ENCODE data around the gene SLC9A9. TPM values are rescaled to one million over a fixed set of nuclear protein-coding genes. Genes with fewer than 3 reads are reported as not detected.
"Not testable (repeated sequence)": the region's sequence is repeated elsewhere in the genome, so short reads cannot be mapped to it uniquely, and the experiment has no call there.

SLC9A9 gene
- total RNA-seq, 1 donor from 2014 or later: 21.0 TPM

DNA sequence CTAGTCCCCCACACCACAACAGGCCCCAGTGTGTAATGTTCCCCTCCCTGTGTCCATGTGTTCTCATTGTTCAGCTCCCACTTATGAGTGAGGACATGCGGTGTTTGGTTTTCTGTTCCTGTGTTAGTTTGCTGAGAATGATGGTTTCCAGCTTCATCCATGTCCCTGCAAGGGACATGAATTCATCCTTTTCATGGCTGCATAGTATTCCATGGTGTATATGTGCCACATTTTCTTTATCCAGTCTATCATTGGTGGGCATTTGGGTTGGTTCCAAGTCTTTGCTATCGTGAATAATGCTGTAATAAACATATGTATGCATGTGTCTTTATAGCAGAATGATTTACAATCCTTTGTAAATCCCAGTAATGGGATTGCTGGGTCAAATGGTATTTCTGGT is 152.9 kb downstream of the SLC9A9 start:
- not testable (repeated sequence) for DNase-seq (ENCODE audit: low spot score)

DNA sequence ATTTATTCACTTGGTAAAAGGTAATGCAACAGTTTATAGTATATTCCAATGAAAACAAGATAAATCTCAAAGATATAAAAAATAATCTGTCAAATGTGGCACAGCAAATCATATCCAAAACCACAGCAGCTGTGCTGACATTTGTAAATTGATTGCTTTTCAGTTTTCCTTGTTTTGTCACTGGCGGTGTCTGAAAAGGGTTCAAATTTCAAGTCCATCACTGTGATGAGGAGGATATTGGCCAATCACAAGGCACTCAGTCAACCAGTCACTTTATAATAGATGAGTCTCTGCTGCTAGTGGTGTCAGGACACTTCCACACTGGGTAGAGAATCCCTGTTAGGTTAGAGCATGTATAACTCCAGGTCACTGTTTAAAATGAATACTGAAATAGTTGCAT is 154.8 kb downstream of the SLC9A9 start:
- DNase-seq (ENCODE audit: low spot score): no peak

DNA sequence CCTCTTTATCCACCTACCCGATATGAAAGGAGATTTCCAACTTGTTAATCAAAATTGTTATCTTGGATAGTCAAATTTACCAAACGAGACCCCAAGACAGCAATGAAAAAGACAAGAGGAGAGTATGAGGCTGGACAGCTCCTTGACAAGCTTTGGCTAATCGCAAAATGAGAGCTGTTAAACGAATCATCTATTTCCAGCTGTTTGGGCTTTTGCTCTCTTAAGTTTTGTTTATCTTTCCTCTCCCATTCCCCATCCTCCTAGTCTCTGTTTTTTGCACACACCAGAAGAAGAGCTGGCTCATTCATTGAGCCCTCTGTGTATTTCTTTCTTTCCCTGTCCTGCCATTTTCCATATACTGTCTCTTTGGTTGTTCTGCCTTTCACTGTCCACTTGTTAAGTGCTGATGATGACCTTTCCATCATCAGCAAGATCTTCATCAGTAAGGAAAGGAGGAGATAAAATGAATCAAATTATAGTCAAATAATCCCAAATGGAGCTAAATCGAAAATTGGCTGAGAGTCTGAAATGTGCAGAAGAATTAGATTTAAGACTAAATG is 161.6 kb downstream of the SLC9A9 start:
- no peak for DNase-seq (ENCODE audit: low spot score)

DNA sequence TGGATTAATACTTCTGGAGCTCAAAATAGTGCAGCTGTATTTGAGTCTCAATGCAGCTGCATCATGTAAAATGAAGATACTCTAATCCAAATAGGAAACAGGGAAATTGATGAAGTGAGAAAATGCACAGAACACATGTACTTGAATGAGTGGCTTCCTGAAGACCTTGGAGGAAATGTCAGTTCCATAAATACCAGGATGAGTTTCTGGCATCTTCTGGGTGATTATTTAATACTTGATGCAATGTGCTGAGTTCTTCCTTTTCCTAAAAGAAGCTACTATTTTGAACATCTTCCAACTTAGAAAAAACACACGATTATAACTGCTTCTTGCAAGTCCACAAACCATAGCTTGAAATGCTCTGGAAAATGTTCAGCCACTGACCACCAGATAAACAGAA is 162.8 kb downstream of the SLC9A9 start:
- no peak for DNase-seq (ENCODE audit: low spot score)

DNA sequence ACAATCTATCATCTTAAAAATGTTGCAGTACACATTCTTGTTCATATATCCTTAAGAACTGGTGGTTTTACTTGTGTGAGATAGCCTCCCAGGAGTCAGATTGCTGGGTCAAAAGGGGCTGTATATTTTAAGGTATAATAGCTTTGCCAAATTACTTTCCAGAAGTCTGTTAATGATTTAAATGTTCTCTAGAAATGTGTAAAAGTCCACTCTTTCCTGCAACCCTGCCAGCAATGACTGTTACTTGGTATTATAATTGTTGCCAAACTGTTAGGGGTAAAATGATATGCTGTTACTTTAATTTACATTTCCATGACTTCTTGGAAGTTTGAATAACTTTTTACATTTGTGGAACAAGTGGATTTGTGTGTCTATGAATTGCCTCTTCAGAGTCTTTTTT is 170.8 kb downstream of the SLC9A9 start:
- DNase-seq (ENCODE audit: low spot score): no peak

DNA sequence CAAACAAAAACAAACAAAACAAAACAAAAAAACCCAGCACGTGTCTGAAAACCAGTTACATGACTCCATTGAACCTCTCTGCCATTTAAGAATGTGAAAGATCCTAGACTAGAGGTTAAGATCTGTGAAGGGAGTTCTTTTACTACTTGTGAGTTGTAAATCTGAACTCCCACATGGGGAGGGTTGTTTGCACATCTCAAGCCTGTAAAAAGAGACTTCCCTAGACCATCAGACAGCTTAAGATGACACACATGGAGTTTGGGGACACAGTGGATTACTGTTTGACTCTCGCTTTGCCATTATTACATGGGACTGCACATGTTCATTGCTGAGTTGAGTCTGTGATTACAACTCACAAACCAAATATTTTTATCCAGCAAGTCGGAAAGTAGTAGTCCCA is 171.5 kb downstream of the SLC9A9 start:
- DNase-seq (ENCODE audit: low spot score): no peak

DNA sequence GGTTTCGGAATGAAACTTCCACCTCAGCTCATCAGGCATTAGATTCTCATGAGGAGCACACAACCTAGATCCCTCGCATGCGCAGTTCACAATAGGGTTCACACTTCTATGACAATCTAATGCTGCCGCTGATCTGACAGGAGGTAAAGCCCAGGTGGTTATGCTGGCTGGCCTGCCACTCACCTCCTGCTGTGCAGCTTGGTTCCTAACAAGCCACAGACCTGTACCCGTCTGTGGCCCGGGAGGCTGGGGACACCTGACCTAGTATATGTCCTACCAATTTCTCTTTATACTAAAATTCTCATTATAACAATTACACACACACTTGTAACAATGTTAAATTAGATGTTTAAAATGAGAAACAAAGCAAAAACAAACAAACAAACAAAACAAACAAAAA is 172.2 kb downstream of the SLC9A9 start:
- no peak for DNase-seq (ENCODE audit: low spot score)

DNA sequence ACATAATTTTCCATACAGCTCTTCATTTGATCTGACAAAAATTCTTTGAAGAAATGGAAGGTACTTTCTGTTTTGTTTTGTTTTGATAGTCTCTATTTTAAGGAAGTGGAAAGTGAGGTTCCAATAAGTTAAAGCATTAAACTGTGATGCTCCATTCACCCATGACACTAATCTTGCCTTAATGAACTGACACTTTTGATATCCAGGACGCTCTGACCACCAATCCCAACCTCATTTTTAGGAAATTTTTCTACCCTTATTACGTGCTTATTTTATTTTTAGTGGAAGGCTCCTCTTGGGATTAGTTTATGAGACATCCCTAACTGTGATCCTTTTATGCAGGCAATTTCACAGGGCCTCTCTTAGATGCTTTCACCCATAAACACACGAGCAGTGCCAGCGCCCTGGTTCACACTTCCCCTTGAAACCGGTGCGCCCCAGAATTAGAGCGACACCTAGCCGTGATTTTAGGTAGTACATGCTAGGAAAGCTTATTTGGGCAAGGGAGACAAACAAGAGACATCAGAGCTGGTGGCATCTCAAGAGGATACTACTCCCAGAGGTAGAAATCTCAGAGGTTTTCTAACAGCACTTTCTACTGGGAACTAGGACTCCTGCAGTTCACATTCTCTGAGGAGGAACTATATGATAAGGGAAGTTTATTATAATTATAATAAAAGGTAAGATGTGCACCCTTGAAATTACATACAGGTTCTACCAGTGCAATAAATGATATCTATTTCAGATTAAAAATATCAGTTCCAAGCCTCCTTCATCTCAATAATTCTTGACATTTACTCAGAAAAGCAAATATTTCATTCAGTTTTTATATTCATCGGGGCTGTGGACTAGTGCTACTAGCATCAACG is 173.9 kb downstream of the SLC9A9 start:
- DNase-seq (ENCODE audit: low spot score): no peak

DNA sequence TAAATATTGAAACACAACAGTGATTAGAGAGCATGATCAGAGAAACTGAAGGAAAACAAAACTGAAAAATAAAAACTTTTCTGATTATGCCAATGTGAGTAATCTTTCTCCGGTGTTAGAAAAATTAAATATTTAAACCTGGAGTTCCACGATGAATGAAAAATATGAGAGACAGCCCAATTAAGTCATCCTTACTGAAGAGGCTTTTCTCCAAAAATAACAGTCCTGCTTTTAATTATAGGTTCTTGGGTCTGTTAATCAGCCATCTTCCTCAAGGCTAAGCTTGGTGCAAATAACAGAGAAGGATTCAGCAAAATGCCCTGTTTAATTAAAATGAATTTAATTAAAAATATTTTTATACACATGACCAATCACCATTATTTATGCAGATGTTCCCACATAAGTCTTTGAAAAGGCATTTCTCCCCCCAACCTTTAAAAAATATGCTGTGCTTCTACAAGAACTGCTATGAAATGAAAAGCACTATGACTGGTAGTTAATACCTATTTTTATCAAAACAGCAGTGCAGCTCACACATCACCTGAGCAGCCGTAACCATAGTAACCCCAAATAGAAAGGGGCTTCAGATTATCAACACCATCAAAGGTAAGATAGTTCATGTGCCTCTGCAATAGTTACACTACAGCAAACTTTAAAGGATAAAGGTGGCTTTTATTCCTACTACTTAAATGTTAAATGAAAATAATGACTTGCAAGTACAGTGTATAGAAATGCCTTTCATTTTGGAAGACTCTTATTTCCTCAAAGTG is 175.7 kb downstream of the SLC9A9 start:
- no peak for DNase-seq (ENCODE audit: low spot score)

DNA sequence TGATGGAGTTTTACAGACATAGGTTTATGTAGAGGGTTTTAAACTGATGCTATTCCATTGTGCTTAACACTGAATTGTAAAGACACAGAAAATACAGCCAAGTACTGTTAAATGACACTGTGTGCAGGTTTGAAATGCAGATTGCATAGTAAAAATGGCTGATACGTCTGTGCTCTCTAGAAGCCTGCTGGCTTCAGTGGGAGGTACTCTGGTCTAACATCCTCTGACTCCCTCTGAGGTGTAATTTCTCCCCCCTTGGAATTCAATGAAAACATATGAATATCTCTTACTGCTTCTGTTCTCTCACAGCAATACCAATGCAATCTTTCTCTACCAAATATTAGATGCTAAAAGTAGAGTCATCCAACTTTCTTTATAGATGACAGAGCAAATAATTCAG is 176.6 kb downstream of the SLC9A9 start:
- DNase-seq (ENCODE audit: low spot score): no peak

DNA sequence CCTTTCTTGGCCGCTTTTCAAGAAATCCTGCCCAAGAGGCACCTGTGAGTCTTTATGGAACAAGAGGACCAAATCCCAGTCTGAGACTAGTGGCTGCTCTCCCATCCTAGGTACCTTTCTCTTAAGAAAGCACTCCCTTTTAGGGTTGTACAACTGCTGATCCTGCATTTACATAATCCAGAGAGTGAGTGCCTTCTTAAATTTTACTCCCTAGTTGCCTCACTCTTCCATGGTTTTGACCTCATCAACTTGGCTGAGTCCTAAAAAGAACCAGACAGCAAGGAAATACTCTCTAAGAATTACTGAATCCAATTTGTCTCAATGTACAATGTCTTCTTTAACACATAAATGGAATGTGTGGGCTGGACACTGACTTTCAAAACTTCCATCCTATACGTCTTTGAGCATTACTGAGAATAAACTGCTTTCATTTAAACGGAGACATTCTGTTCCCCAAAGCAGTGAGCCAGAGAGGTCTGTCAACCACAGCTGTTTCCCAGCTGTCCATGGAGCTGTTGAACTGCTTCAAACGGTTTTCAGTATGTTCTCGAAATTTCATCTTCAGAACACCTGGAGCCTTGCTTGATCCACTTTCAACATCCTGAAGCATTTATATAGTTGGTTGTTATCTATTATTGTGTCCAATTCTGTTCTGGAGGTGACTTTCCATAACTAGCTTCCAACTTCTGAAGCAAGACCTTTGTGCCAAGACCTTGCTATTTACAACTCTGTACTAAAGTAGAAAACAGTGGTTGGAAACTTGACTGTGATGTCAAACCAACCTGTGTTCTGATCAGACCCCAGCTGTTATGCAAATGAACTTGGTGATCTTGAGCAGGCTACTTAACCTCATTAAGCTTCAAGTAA is 179.1 kb downstream of the SLC9A9 start:
- no peak for DNase-seq (ENCODE audit: low spot score)

DNA sequence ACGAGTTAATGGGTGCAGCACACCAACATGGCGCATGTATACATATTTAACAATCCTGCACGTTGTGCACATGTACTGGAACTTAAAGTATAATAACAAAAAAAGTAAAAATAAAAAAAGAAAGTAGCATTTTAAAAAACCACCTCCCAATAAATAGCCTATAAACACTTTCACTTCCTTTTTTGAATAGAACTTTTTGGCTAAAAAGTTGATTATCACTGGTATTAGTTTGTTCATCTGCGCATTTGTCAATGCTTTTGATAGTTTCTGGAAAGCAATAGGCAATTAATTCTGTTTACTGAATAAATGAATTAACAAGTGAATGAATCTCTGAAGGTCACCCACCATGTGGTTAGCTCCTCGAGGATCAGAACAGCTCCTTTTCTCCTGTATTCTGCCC is 179.9 kb downstream of the SLC9A9 start:
- no peak for DNase-seq (ENCODE audit: low spot score)

DNA sequence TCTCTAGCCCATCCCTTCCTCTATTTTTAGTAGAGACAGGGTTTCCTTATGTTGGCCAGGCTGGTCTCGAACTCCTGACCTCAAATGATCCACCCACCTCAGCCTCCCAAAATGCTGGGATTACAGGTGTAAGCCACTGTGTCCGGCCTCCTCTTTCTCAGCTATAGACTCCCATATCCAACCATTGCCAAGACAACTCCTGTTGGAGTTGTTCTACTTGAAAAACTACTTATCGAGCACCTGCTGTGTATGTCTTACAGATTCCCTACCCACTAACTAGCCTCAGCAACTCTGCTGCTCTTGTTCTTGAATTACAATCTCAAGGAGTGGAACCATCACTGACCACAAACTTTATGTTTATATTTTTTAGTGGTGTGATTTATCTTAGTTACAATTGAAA is 186.6 kb downstream of the SLC9A9 start:
- no peak for DNase-seq (ENCODE audit: low spot score)

DNA sequence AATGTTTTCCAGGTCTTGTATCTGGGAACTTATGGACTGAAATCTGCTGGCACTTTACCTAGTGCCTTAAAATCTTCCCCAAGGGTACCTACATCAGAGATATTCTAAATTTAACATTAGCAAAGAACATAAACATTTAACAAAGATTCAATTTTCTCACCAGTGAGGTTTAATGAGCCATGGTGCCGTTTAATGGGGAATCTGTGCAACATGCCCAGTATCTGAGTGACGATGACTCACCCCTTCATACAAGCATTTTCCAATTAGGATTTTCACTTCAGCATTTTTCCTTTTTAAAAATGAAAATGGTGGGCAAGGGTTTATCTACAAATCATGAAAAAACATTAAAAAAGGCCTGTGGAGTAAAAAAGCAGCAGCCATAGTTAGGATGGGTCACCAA is 189.4 kb downstream of the SLC9A9 start:
- DNase-seq (ENCODE audit: low spot score): no peak

DNA sequence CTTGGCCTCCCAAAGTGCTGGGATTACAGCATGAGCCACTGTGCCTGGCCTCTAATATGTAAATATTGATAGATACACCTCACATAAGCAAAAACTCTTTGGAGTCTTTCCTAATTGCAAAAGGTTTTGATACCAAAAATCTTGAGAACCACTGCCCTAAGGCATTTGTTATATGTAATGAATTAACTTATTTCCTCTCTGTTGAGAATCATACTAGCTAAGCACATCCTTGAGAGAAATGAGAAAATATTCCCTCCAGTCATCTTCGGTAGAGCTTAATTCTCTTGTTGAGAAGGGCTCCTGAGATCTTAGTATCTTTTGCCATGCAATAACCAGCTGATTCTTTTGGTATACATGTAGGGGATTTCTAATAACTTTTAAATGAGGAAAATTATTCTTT is 190.2 kb downstream of the SLC9A9 start:
- no peak for DNase-seq (ENCODE audit: low spot score)

DNA sequence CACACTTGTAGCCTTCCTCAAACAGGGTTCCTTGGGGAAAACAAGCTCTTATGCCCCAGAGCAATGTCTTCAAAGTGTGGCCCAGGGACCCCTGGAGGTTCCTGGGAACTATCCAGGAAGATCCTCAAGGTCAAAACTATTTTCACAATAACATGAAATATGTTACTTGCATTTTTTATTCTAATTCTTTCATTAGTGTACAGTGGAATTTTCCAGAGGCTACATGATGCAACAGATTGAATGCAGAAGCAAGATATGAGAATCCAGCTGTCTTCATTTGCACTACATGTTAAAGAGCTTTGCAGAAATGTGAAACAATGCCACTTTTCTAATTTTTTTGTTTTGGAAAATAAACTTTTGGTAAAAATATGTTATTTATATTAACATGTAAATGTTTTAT is 190.9 kb downstream of the SLC9A9 start:
- no peak for DNase-seq (ENCODE audit: low spot score)

DNA sequence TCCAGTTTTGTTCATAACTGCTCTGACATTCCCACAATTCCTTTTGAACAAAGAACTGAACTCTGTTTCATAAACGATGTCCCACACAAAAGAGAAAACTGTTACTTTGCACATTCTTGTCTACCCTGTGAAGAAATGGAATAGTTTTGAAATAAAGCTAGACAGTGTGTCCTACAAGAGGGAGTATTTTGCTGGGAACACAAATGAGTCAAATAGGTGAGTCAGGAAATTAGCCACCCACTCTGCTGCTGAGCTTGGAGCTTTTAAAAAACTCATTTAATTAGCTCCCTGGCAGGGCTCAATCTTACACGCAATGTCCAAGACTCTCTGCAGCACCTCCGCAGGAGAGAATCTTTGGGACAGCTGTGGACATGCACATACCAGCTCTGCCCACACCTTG is 193.4 kb downstream of the SLC9A9 start:
- DNase-seq (ENCODE audit: low spot score): no peak

DNA sequence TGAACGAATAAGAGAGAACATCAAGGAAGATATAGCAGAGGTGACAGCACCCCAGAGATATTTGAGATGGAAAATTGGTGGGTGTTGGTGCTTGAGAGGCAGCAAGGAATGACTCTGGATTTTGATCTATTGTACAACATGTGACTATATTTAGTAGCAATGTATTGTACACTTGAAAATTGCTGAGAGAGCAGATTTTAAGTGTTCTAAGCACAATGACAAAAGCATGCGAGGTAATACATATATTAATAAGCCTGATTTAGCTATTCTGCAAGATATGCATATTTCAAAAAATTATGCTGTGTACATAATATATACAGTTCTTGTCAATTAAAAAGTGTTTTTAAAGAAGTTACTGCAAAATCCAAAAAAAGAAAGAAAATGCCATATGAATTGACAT is 194.3 kb downstream of the SLC9A9 start:
- DNase-seq (ENCODE audit: low spot score): no peak

DNA sequence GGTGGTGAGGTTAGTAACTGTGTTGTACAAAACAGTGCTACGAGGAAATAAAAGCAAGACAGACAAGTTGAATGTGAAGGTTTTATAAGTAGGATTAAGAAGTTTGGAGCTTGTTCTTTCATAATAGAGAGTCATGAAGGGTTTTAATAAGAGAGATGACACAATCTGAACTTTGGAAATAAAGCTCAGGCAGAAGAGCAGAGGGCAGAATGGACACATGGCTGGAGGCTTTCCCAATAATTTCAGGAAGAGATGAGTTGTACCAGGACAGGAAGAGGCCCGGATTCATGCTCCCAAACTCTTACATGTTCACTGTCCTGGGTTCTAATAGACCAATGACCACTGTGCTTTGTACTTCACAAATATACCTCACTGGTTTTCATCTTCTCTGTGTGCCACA is 194.8 kb downstream of the SLC9A9 start:
- no peak for DNase-seq (ENCODE audit: low spot score)

DNA sequence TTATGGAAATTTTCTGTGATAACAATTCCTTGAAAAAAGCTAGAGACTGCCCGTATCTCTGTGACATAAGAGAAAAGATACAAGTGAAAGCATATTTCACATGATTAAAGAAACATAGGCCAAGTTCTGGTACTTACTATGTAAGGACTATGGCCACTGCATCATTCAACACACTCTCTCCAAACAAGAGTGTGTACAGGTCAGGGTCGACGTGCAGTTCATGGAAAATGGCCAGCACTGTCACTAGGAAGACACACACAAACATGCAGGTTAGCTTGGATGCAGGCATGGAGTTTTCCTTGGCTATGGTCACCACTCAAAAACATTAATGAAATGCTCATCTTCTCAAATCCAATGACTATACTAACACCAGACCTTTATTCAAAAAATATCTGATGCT is 196.2 kb downstream of the SLC9A9 start:
- no peak for DNase-seq (ENCODE audit: low spot score)

DNA sequence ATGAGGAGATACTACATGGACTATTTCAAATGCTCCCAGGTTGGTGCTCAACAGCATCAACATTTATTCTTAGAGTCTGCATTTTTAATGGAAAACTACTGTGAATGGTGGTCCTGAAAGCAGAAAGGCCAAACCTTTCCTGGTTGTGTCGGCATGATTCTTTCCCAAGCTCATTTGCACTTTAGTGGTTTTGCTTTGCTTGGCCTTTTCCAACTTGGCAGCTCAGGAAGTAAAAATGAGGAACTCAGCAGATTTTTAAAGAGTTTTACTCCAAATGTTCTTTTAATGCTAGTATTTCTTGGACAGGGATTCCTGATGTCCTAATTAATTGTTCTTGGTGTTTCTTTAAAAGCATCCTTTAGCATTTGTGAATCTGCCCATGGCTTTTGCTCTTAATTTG is 197.4 kb downstream of the SLC9A9 start:
- DNase-seq (ENCODE audit: low spot score): no peak

Measured in mesenteric fat pad (tissue), 1 donor.